Measurements from ENCODE around the gene EXOG.

- TF ChIP-seq CTCF (IDR thresholded peaks at IDR 0.05; ENCODE audit: low read depth, low read length, poor library complexity, severe bottlenecking) (no peak), EZH2phosphoT487 (IDR thresholded peaks at IDR 0.05; ENCODE audit: borderline replicate concordance, low read length) (no peak)
Observed at GRCh38 chr3:38522002-38522401, 25.9 kb downstream of the EXOG start.

Data from DOHH2 (cell line).